GM12878 (cell line): ENCODE data around the gene MIEF1.

ENCODE experiments used
- EZH2 ChIP-seq: IDR thresholded peaks from 2 replicates; pipeline ENCODE4 v1.6.1; 2012; ENCODE audit warnings: low read depth, mild to moderate bottlenecking, control low read depth, inconsistent platforms, low read length, borderline replicate concordance; ENCODE audit not compliant: control insufficient read depth
- FOS ChIP-seq: IDR thresholded peaks from 3 replicates; pipeline ENCODE4 v1.6.1; 2011; ENCODE audit warnings: borderline replicate concordance; ENCODE audit not compliant: insufficient read length; ENCODE audit errors: extremely low read depth
- HDAC2 ChIP-seq: fragments of 200-600 bp; sonication (generic); IDR thresholded peaks from 2 replicates; pipeline ENCODE4 v1.6.1; 2017
- POLR2A ChIP-seq: IDR thresholded peaks from 2 replicates; pipeline ENCODE4 v1.6.1; 2011; ENCODE audit warnings: low read depth, mild to moderate bottlenecking, low read length
- SIX5 ChIP-seq: IDR thresholded peaks from 2 replicates; pipeline ENCODE4 v1.6.1; 2011; ENCODE audit warnings: mild to moderate bottlenecking, low read depth, low read length, moderate library complexity; ENCODE audit not compliant: severe bottlenecking
- TARDBP ChIP-seq: IDR thresholded peaks from 2 replicates; pipeline ENCODE4 v1.6.1; 2016; ENCODE audit warnings: borderline replicate concordance

DNA sequence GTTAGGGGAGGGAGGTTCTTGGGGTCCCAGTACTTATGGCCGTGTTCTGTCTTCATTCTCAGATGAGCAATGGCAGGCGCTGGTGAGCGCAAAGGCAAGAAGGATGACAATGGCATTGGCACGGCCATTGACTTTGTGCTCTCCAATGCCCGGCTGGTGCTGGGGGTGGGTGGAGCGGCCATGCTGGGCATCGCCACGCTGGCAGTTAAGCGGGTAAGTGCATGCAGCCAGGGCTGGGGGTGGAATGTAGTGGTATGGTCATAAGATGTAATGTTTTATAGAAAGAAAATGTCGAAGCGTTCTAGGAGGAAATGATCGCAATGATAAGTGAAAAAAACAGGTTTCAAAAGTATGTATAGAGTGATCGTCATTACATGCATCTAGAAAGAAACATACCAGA lies 9.1 kb downstream of the MIEF1 start:
- TF ChIP-seq SIX5 (no peak), HDAC2 (no peak), TARDBP (no peak), POLR2A (no peak), EZH2 (no peak), FOS (no peak)
